Vagina (tissue), 2 donors: ENCODE results near the gene ASPA.

Source experiments
- POLR2A ChIP-seq, 2 donors: fragments of 450-650 bp; IDR thresholded peaks; one replicate each; pipeline ENCODE4 v1.6.1; 2017; ENCODE audit warnings: antibody characterized with exemption in 2 of 2, mild to moderate bottlenecking in 2 of 2, moderate library complexity in 2 of 2
- TF ChIP-seq, protein P1 (sequence below), 3 experiments: fragments of 450-650 bp in 2 of 3; fragments of 200-600 bp in 1 of 3; sonication (generic) in 1 of 3; IDR thresholded peaks; one replicate each; pipeline ENCODE4 v1.5.1; 2017 to 2019; ENCODE audit warnings: antibody characterized with exemption in 3 of 3, mild to moderate bottlenecking in 2 of 3, moderate library complexity in 2 of 3

DNA sequence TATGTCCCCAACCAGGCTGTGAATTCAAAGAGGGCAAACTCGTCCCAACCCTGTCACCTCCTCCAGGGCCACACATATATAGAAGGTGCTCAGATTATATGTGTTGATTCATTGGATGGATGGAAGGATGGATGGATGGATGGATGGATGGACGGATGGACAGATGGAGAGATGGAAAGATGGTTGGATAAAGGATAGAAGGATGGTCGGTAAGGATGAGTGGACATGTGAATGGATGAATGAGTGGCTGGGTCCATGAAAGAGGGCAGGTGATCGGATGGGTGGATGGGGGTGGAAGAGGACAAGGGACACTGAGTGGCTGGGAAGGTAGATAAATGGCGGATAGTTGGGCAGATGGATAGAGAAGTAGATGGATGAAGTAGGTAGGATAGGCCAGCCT is 51.7 kb downstream of the ASPA start:
- TF ChIP-seq, protein P1, sequence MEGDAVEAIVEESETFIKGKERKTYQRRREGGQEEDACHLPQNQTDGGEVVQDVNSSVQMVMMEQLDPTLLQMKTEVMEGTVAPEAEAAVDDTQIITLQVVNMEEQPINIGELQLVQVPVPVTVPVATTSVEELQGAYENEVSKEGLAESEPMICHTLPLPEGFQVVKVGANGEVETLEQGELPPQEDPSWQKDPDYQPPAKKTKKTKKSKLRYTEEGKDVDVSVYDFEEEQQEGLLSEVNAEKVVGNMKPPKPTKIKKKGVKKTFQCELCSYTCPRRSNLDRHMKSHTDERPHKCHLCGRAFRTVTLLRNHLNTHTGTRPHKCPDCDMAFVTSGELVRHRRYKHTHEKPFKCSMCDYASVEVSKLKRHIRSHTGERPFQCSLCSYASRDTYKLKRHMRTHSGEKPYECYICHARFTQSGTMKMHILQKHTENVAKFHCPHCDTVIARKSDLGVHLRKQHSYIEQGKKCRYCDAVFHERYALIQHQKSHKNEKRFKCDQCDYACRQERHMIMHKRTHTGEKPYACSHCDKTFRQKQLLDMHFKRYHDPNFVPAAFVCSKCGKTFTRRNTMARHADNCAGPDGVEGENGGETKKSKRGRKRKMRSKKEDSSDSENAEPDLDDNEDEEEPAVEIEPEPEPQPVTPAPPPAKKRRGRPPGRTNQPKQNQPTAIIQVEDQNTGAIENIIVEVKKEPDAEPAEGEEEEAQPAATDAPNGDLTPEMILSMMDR (IDR thresholded peaks at IDR 0.05) = no peak
- TF ChIP-seq POLR2A (IDR thresholded peaks at IDR 0.05) = no peak
